Adrenal gland (tissue), 5 donors: ENCODE measurements around the gene KCNJ18.
"Not testable (repeated sequence)": the region's sequence is repeated elsewhere in the genome, so short reads cannot be mapped to it uniquely, and the experiment has no call there.

Experiments used
- POLR2A ChIP-seq, 2 donors: fragments of 450-650 bp; IDR thresholded peaks; one replicate each; pipeline ENCODE4 v1.6.1; 2017; ENCODE audit warnings: antibody characterized with exemption in 2 of 2, mild to moderate bottlenecking in 2 of 2, moderate library complexity in 1 of 2
- TF ChIP-seq, protein P1 (sequence below), 6 experiments: fragments of 450-650 bp in 4 of 6; fragments of 200-600 bp in 2 of 6; sonication (generic) in 1 of 6; IDR thresholded peaks; 1 replicate in 5 of 6; 2 replicates in 1 of 6; pipeline versions ENCODE4 v1.5.1 to v1.8.0; 2016 to 2021; ENCODE audit warnings: antibody characterized with exemption in 6 of 6, mild to moderate bottlenecking in 2 of 6, moderate library complexity in 1 of 6
- donor health status: DM: no; HTN: no; CAD: no.

- not testable (repeated sequence) for TF ChIP-seq POLR2A (IDR thresholded peaks at IDR 0.05)
- TF ChIP-seq, protein P1, sequence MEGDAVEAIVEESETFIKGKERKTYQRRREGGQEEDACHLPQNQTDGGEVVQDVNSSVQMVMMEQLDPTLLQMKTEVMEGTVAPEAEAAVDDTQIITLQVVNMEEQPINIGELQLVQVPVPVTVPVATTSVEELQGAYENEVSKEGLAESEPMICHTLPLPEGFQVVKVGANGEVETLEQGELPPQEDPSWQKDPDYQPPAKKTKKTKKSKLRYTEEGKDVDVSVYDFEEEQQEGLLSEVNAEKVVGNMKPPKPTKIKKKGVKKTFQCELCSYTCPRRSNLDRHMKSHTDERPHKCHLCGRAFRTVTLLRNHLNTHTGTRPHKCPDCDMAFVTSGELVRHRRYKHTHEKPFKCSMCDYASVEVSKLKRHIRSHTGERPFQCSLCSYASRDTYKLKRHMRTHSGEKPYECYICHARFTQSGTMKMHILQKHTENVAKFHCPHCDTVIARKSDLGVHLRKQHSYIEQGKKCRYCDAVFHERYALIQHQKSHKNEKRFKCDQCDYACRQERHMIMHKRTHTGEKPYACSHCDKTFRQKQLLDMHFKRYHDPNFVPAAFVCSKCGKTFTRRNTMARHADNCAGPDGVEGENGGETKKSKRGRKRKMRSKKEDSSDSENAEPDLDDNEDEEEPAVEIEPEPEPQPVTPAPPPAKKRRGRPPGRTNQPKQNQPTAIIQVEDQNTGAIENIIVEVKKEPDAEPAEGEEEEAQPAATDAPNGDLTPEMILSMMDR (IDR thresholded peaks at IDR 0.05), result not testable (repeated sequence)
These were observed 10.8 kb downstream of the KCNJ18 start for GRCh38 chr17:21702940-21703640.
